HS-27A (cell line): Measurements from ENCODE around the gene TP53RK.

ENCODE experiments used
- DNase-seq: peaks from one replicate; pipeline ENCODE4 v3.0.0-alpha.2; 2012; ENCODE audit warnings: low read depth, missing footprints

Gene TP53RK

DNA sequence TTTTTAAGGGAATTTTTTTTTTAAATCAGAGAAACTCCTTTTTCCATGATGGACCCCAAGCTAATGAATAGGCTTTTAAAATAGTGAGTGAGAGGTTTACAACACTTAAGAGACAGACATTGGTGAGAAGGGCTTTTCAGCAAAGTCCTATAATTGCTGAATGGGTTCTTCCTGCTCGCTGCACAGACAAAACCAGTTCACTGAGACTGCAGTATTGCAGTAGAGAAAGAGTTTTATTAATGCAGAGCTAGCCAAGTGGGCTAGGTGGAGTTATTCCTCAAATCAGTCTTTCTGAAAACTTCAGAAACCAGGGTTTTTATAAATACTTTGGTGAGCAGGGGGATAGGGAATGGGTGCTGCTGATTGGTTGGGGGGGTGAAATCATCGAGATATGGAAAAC lies 17.0 kb upstream of the TP53RK start:
- no peak for DNase-seq

DNA sequence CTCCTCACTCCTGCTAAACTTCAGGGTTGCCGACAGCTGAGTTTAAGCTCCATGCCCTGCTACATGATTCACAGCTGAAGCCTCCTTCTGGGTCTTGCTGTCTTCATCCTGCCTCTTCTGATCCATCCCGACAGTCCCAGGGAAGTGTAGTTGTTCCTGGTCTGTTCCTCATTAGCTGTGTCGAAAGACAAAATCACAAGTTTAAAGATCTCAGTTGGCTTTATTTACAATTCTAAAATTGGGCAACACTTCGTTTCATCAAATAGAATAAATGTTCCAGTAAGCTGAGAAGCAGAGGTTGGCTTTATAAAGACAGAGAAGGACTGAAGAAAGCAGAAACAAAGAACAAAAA lies 16.1 kb upstream of the TP53RK start:
- no peak for DNase-seq

DNA sequence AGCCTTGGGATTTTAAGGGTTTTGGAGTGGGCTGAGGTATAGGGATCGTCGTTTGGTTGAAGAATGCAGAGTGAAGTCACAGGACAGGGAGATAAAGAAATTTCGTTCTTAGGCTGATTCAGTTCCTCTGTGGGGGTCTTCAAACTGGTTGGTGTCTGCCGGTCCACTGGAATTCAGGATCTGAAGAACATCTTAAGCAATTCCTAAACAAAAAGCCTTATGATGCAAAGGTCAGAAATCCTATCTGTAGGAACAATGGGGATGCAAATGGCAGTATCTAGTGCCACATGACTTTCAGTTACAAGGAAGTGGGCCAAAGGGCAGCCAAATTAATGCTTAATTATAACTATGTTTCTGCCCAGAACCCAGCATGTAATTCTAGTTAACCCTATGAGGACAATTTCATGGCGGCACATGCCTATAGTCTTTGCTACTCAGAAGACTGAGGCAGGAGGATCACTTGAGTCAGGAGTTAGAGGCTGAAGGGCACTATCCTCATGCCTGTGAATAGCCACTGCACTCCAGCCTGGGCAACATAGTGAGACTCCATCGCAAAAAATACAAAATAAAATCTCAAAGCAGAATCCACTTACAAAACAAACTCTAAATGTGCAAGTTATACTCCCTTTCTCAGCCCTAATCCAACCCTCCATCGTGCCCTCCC lies 15.6 kb upstream of the TP53RK start:
- DNase-seq = no peak

DNA sequence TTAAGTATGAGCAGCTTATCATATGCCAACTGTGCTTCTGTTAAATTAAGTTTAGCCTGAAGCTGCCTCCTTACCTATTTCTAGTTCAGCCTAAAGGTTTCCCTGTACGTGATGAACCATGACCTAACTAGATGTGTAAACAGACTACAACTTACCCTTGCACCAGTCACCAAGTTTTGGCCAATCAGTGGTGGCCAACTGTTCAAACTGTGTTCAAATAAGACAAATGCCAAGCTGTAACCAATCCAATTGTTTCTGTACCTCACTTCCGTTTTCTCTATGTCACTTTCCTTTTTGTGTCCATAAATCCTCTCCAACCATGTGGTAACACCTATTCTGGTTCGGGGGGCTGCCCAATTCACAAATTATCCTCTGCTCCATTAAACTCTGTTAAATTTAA lies 14.2 kb upstream of the TP53RK start:
- no peak for DNase-seq

DNA sequence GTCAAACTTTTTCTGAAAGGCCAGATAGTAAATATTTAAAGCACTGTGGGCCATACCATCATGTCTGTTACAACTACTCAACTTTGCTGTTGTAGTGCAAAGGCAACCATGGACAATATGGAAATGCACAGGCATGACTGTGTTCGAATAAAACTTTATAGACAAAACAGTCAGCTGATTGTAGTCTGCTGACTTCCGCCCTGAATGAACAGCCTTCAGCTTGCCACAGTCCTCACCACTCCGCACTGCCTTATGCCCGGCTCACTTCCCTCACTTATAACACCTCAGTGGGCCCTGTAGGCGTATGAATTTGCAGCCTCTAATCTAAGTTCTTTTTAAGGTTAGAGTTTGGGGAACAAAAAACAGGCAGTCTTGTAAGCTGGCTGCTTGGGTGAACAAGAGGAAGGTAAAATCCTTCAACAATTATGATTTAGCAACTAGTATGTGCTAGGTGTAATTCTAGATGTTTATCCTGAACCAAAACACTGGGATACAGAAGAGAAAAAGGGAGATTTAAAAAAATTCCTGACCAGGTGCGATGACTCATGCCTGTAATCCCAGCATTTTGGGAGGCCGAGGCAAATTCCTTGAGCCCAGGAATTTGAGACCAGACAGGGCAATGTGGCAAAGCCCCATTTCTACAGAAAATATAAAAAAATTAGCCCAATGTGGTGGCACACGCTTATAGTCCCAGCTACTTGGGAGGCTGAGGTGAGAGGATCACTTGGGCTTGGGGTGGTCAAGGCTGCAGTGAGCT lies 13.4 kb upstream of the TP53RK start:
- no peak for DNase-seq

DNA sequence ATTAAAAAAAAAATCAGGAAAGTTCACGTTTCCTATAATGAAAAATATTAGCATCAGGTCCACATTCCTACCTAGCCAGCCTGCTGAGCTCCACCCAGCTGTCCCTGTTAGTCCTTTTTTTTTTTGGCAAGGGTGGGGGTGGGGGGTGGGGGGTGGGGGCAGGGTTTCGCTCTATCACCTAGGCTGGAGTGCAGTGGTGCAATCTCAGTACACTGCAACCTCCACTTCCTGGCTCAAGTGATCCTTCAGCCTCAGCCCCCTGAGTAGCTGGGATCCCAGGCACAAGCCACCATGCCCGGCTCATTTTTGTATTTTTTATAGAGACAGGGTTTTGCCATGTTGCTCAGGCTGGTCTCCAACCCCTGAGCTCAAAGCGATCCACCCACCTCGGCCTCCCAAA lies 12.7 kb upstream of the TP53RK start:
- no peak for DNase-seq

DNA sequence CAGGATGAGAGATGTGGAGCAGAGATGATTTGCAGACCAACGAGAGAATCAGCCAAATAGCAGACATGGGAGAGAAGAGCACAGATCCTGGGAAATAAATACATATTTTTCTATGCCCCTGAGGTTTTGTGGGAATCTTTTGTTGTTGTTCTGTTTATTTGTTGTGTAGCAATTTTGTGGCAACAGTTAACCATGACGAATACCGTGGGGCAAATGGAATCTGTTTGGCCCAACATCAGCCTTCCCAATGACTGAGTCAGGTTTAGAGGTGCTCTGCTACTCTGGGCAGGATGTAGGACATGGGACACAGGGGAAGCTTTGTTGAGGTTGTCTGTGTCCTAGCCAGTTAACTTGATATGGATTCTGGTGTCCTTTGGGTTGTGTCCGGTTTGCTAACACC lies 12.3 kb upstream of the TP53RK start:
- DNase-seq = no peak

DNA sequence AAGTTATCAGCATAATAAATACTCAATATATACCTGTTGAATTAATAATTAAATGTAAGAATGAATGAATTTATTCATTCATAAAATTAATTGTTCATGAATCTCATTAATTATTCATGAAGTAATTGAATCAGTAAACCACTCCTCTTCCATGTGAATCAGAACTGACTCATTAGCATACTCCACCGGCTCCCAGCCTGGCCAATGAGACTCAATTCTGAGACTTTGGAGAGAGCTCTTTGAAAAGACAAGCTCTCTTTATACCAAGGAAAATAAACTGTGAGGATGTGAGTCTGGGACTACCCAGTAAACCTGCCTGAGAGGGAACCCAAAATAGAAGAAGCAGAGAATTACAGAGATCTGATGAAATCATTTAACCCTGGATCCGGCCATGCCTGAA lies 11.8 kb upstream of the TP53RK start:
- DNase-seq = no peak

DNA sequence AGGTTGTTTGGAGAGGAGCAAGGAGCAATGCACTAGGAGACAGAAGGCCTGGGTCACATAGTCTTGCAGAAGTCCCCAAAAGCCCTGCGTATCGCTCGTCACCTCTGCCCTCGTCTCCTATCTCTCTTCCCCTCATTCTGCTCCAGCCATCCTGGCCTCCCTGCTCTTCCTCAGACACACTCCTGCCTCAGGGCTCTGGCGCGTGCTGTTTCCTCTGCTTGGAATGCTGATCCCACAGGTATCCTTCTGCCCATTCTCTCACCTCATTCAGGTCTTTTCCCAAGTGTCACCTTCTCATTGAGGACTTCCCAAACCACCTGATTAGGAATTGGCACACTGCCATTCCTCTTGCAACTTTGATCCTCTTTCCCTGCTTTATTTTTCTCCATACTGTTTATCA lies 11.2 kb upstream of the TP53RK start:
- DNase-seq = no peak

DNA sequence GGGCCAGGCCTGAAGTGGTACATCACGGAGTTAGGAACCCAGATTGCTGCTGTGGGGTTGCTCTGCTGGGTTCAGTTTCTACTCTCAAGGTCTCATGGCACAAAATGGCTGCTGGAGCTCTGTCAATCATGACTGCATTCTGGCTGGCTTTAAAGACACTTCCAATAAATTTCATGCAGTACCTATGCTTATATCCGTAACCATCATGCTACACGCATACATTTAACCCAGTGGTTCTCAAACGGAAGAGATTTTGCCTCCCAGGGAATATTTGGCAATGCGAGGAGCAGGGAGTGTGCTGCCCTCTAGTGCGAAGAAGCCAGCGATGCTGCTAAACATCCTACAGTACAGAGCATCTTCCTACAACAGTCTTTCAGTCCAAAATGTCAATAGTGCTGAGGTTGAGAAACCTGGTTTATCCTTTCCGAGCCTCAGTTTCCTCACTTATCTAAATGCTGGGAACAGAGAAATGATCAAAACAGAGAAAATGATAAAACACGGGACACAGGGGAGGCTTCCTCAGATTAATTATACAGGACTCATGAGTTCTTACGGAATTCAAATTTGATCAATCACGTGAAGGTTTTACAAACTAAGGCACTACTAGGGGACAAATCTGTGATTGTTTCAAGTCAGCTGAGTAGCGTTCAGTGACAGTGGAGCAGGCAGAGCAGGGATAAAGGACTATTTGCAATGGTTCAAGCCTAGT lies 10.6 kb upstream of the TP53RK start:
- no peak for DNase-seq

DNA sequence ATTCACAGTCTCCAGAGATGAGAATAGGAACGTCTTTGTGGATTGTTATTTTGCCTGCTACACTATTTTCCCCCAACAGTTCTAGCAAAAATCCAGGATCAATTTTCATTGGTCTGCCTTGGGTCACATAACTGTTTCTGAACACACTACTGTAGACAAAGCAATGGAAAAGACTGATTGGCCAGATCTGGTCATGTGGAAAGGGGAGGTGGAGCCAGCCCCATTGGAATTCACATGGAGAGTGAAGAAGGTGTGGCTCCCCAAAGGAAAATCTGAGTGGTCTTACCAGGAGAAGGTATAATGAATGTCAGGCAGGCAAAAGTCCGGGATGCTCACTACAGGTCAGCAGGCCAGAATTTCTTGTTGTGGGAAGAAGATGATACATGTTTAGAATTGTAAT lies 9.5 kb upstream of the TP53RK start:
- no peak for DNase-seq

DNA sequence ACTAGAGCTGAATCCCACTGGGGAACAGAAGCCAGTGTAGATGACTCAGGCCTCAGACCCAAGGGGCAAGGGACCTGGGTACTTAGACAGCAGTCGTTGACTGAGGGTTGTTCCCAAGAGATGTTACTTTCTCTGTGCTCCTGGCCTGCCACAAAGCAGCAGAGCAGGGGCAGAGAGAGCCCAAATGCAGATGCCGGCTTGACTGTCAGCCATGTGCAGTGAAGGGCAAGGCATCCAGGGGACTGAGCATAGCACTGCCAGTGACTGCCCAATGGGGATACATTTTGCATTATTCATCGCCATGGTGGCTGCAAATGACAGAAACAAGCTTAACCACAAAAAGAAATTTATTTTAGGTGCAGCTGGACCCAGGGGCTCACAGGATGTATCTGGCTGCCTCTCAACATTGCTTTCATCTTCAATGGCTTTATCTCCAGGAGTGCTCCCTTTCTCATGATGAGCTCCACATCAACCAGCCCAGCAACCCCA lies 7.6 kb upstream of the TP53RK start:
- no peak for DNase-seq

DNA sequence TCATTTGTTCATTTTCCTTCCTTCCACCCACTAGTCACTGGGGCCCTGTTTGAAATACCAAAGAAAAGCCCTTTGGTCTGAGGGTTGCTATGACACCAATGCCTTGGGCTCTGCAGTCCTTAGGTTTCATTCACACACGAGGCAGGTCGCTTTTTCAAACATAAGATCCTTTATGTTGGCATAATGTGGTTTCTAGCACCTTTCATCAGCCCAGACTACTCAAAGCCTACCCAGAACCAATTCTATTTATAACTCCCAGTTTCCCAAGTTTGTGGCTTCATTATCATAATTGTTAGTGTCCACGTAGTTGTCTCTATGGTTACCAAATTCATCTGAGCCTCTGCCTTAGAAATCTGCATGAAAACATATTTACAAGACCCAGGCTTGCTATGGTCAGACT lies 6.6 kb upstream of the TP53RK start:
- no peak for DNase-seq

DNA sequence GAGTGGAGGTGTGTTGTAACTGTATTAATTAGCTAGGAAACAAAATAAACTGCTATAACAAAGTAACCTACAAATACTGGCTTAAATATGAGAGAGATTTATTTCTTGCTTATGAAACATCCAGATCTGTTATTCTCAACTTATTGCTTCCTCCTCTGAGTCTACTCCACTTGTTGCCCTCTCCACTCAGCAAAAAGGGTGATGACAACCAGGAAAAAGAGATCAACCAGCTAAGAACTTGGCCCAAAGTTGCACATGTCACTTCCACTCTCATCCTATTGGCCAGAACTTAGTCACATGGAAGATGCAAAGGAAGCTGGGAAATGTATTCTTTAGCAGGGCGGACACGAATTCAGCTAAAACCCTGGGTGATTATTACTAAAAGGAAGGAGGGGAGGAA lies 5.2 kb upstream of the TP53RK start:
- no peak for DNase-seq

DNA sequence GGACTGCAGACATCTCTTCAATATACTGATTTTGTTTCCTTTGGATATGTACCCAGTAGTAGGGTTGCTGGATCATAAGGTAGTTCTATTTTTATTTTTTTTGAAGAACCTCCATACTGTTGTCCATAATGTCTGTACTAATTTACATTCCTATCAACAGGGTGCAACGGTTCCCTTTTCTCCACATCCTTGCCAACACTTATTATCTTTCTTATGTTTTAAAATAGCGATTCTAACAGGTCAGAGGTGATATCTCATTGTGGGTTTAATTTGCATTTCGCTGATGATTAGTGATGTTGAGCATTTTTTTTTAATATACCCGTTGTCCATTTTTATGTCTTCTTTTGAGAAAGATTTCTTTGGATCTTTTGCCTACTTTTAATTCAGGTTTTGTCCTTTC lies 2.0 kb upstream of the TP53RK start:
- no peak for DNase-seq

DNA sequence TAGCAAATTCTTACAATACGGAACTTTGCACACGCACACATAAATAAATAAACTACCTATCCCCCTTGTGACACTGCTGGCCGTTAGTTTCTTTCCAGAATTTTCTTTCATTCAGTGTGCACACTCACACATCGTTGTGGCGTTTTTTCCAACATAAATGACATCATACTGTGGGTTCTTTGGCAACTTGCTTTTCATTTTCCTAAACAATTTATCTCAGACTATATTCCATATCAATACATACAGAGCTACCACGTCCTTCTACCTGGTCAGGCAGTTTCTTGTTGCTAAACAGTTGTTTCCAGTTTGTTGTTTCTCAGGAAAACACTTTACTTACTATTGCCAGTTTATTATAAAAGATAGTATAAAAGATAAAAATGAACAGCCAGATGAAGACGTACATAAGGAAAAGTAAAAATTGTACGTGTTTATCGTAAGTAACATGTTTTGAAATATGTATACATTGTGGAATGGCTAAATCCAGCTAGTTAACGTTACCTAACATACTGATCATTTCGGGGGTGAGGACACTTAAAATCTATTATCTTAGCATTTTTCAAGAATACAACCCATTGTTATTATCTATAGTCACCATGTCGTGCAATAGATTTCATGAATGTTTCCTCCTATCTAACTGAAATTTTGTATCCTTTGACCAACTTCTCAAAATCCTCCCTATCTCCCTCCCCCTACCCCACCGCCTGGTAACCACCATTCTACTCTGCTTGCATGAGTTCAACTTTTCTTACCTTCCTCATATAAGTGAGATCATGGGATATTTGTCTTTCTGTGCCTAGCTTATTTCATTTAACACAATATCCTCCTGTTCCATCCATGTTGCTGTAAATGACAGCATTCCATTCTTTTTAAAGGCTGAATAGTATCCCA lies 1.2 kb upstream of the TP53RK start:
- no peak for DNase-seq

DNA sequence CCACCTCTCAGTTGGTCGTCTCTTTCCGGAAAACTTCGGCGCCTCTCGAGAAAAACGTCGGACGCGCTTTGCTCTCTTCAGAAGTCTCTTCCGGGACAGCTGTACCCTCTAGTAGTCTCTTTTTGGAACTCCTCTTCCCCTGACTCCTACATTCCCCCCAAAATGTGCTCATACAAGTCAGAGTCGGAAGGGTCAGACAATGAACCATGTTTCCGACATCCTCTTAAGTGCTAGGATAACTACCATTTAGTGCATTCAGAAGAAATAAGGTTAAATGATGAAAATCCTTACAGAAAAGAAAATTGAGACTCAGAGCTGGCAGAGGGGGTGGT lies 476 bp upstream of the TP53RK start:
- DNase-seq = no peak

DNA sequence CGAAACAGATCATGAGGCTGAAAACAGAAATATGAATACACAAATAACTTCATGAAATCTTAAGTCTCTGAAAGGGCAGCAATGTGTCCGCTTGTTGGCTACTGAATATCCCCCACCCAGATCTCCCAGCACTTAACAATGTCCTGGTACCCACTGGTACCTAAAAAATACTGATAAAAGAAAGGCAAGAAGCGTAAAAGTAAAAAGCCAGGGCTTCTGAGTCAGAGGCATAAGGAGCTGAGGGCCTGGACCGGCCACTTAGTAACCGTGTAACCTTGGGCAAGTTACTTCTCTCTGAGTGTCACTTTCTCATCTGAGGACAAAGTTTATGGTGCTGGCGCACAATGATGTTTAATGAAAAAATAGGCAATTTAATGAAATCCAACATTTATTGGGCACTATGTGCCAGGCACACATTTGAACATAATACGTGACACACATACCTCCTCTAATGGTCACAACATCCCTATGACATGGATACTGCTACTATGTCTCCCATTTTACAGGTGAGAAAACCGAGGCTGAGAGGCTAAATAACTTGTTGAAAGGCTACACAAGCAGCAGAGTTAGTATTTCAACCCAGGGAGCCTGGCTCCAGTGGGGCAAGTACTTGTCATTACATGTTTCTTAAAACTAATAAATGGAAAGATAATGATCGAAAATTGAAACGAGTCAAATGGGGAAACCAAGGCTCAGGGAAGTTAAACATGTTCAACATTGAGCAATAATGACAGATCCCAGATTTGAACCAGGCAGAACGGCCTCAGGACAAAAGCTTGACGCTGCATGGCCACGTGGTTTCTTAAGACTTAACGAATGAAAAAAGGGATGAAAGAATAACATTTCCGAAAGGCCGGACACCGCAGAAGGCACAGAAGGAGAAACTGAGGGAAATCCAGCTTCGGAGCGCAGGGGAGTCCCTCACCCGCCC lies 828 bp downstream of the TP53RK start:
- no peak for DNase-seq

DNA sequence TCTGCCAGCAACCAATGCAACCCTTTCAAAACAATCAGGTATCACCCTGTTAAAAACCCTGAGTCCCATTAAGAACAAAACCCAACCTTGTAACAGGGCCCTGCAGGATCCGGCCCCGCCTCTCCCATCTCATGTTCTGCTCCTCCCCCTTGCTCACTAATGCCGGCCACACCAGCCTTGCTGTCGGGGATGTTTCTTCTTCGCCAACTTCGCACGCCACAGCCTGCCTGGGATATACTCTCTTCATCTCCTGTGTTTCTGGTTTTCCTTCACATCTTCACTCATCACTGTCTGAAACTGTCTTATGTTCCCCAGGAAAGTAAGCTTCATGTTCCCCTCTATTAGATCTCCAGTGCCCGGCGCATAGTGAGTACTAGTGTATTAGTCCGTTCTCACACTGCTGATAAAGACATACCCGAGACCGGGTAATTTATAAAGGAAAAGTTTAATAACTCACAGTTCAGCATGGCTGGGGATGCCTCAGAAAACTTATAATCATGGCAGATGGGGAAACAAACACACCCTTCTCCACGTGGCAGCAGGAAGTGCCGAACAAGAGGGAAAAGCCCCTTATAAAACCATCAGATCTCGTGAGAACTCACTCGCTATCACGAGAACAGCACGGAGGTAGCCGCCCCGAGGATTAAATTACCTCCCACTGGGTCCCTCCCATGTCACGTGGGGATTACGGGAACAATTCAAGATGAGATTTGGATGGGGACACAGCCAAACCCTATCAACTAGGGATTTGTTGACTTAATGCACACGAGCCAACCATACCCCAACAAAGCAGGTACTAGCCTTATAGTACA lies 5.1 kb downstream of the TP53RK start:
- DNase-seq = no peak

DNA sequence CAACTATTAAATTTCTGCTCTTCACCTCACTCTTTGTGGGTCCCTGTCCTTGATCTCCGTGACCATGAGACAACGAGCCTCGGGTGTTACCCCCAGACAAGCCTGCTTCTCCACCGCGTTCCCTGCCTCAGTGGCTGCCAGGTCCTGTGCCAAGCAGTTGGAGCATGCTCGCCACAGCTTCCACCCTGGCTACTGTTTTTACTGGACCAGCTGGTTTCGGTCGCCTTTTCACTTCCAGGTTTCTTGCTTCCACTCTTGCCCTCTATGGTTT lies 5.6 kb downstream of the TP53RK start:
- DNase-seq = no peak
